Measurements from ENCODE around the gene CD248.

DNA sequence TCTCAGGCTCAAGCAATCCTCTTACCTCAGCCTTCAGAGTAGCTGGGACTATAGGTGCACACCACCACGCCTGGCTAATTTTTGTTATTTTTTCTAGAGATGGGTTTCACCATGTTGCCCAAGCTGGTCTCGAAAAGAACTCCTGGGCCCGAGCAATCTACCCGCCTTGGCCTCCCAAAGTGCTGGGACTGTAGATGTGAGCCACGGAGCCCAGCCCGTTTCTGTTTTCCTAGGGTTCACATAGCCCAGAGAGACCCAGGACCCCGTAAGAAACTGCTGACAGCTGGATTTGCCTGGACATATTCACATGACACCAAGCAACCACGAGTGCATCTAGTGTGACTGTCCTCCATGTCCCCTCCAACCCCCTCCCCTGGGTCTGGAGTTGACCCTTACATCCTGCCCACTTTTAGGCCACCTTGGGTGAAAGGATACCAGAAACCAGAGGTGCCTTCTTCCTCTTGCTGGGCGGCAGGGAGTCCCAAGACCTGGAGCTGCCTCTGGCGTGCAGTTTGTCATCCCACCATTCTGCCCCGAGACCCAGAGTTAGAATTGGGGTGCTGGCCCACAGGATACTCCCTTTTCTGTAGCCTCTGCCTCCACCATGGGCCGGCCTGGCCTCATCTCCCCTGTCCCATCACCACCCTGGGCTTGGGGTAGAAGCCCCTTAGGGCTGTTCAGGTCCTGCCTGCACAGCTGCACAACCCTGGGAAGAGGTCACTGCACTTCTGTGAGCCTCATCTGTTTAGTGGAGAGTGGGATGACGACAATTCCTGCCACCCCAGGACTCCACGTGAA, 23.0 kb upstream of the CD248 start:
- TF ChIP-seq, protein P1, sequence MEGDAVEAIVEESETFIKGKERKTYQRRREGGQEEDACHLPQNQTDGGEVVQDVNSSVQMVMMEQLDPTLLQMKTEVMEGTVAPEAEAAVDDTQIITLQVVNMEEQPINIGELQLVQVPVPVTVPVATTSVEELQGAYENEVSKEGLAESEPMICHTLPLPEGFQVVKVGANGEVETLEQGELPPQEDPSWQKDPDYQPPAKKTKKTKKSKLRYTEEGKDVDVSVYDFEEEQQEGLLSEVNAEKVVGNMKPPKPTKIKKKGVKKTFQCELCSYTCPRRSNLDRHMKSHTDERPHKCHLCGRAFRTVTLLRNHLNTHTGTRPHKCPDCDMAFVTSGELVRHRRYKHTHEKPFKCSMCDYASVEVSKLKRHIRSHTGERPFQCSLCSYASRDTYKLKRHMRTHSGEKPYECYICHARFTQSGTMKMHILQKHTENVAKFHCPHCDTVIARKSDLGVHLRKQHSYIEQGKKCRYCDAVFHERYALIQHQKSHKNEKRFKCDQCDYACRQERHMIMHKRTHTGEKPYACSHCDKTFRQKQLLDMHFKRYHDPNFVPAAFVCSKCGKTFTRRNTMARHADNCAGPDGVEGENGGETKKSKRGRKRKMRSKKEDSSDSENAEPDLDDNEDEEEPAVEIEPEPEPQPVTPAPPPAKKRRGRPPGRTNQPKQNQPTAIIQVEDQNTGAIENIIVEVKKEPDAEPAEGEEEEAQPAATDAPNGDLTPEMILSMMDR (IDR thresholded peaks at IDR 0.05) = no peak
- no peak for TF ChIP-seq EZH2 (IDR thresholded peaks at IDR 0.05; ENCODE audit: borderline replicate concordance, insufficient read depth, low read depth, low read length, poor library complexity, severe bottlenecking)
